Spleen (tissue), 11 donors: Measurements from ENCODE around the gene FAM9C. TPM values are rescaled to one million over a fixed set of nuclear protein-coding genes. Genes with fewer than 3 reads are reported as not detected.
"Not testable (repeated sequence)": the region's sequence is repeated elsewhere in the genome, so short reads cannot be mapped to it uniquely, and the experiment has no call there.

Experiments used
- DNase-seq: peaks from one replicate; pipeline ENCODE4 v3.0.0-alpha.2; 2020
- H3K27ac ChIP-seq, 8 donors: fragments of 200-600 bp; sonication (generic) in 7 of 8; 1 replicate in 4 of 8; 2 replicates in 4 of 8; pipeline versions ENCODE4 v1.5.0 to v1.8.0; 2016 to 2021; ENCODE audit warnings: inconsistent platforms in 4 of 8, mild to moderate bottlenecking in 4 of 8, moderate library complexity in 1 of 8
- H3K27me3 ChIP-seq, 7 donors: fragments of 200-600 bp; sonication (generic) in 6 of 7; replicated peaks in 1 of 7; 1 replicate in 4 of 7; 2 replicates in 3 of 7; pipeline versions ENCODE4 v1.5.0 to v1.8.0; 2016 to 2021; ENCODE audit warnings: inconsistent platforms in 3 of 7, mild to moderate bottlenecking in 1 of 7
- H3K36me3 ChIP-seq, 6 donors: fragments of 200-600 bp; sonication (generic) in 5 of 6; 1 replicate in 4 of 6; 2 replicates in 2 of 6; pipeline versions ENCODE4 v1.5.0 to v1.8.0; 2016 to 2021; ENCODE audit warnings: inconsistent platforms in 2 of 6
- H3K4me1 ChIP-seq, 6 donors: fragments of 200-600 bp; sonication (generic) in 5 of 6; 1 replicate in 3 of 6; 2 replicates in 3 of 6; pipeline versions ENCODE4 v1.5.0 to v1.8.0; 2016 to 2021; ENCODE audit warnings: inconsistent platforms in 3 of 6
- H3K4me3 ChIP-seq, 8 donors: fragments of 200-600 bp; sonication (generic) in 7 of 8; 1 replicate in 4 of 8; 2 replicates in 4 of 8; pipeline versions ENCODE4 v1.5.0 to v1.8.0; 2016 to 2021; ENCODE audit warnings: inconsistent platforms in 4 of 8, mild to moderate bottlenecking in 4 of 8, moderate library complexity in 2 of 8
- H3K9me3 ChIP-seq, 8 donors: fragments of 200-600 bp; sonication (generic) in 7 of 8; 1 replicate in 4 of 8; 2 replicates in 4 of 8; pipeline versions ENCODE4 v1.5.0 to v1.8.0; 2016 to 2021; ENCODE audit warnings: inconsistent platforms in 4 of 8
- POLR2A ChIP-seq, 3 donors: fragments of 450-650 bp; IDR thresholded peaks; one replicate each; pipeline ENCODE4 v1.5.1; 2017; ENCODE audit warnings: antibody characterized with exemption in 3 of 3, mild to moderate bottlenecking in 1 of 3
- POLR2AphosphoS5 ChIP-seq, 3 donors: sonication (generic); formaldehyde crosslinking; IDR thresholded peaks; one replicate each; pipeline ENCODE4 v1.5.1; 2017; ENCODE audit warnings: antibody characterized with exemption in 3 of 3
- WGBS, 5 donors: extraction: QIAGEN DNeasy Blood & Tissue Kit in 3 of 5; methylation state at CpG; one replicate each; pipeline versions ENCODE4 v1.1.5 to v1.1.7; 2013 to 2018; 5-methylcytosine and 5-hydroxymethylcytosine counted together
- intact Hi-C: fragments of 100-400 bp; cut with DNase I; formaldehyde crosslinking; loops from one replicate; pipeline ENCODE4 v1.15.0; 2023; ENCODE audit warnings: low total_unique reads
- polyA plus RNA-seq, 3 donors: library from polyadenylated mRNA; stranded (reverse); fragments of 200-250 nt; gene quantifications; one replicate each; pipeline ENCODE4 v1.2.1, GENCODE V29; 2013
- total RNA-seq, 7 donors: library from RNA; depleted of rRNA in 3 of 7; stranded (reverse); fragments of >200 nt in 3 of 7; fragmentation: NEBNext Ultra II Directional in 4 of 7; extraction: Animal tissue kit (Norgen Biotek cat#: 25700) in 4 of 7; gene quantifications; one replicate each; pipeline versions ENCODE4 v1.1.0 to v1.2.1, GENCODE V29; 2016 to 2021
- TF ChIP-seq, protein P1 (sequence below), 11 experiments: fragments of 200-600 bp in 7 of 11; fragments of 450-650 bp in 4 of 11; sonication (generic) in 4 of 11; IDR thresholded peaks in 8 of 11; conservative IDR thresholded peaks in 3 of 11; 1 replicate in 7 of 11; 2 replicates in 4 of 11; pipeline versions ENCODE4 v1.4.0 to v1.8.0; 2016 to 2021; ENCODE audit warnings: antibody characterized with exemption in 11 of 11, inconsistent platforms in 4 of 11, mild to moderate bottlenecking in 1 of 11
- donor health status: healthy with polysubstance abuse.
- donor health status: DM: no; HTN: no; CAD: no; lungs with moderate emphysema.
- donor health status: DM: no; HTN: no; CAD: no.
- donor health status: Bipolar disorder and iron deficiency.
- donor health status: healthy.
- donor health status: DM: no; HTN: no; CAD: no.
- donor health status: DM: yes; HTN: yes; CAD: no.

FAM9C gene
- total and polyA plus RNA-seq, 10 donors: 0.09 to 56.0 (median 10.5) TPM; not detected in 3

DNA sequence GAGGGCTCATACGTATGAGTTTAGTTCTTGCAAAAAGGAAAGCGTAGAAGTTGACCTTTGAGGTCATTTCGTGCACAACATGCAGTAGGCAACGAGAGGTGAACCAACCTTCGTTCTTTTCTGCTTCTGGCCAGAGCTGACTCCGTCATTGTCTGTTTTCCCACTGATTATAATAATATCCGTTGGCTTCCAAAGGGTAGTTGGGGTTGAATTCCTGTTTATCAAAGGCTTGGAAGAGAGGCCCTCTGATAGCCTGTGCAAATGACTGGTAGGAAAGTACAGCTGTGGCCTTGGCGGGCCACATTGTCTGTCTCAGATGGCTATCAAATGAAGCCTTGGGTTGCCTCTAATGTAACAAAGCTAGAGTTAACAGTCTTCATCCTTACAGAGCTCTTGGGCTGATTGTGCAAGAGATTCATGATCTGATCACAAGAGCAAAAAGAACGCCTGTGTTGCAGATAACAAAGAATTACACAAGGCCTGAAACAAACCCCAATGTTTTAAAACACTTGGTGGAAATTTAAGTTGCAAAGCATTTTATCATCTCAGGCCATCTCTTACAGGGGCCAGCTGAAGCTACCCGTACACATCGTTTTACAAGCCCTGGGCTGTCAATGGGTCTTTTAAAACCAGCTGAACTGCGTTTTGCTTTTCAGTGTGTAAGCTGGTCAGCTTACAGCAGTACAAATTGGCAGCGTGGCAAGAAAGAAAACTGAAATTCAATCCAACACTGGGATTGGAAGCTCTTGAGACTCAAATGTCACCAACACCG is 46.1 kb upstream of the FAM9C start:
- Histone ChIP-seq H3K4me1 (peaks cover 40 to 100% (median 86%) of the 10 kb centered on the region in 6 donors), H3K27ac (peak overlapping the region; percentile 43 to 90 (median 88)), H3K36me3 (no peaks in the 10 kb centered on the region), H3K27me3 (no peaks in the 10 kb centered on the region), H3K4me3 (peak overlapping the region in 1 of 8 donors; percentile 46), H3K9me3 (no peaks in the 10 kb centered on the region)
- no peak for TF ChIP-seq POLR2AphosphoS5 (IDR thresholded peaks at IDR 0.05)
- TF ChIP-seq POLR2A (IDR thresholded peaks at IDR 0.05): no peak
- TF ChIP-seq, protein P1, sequence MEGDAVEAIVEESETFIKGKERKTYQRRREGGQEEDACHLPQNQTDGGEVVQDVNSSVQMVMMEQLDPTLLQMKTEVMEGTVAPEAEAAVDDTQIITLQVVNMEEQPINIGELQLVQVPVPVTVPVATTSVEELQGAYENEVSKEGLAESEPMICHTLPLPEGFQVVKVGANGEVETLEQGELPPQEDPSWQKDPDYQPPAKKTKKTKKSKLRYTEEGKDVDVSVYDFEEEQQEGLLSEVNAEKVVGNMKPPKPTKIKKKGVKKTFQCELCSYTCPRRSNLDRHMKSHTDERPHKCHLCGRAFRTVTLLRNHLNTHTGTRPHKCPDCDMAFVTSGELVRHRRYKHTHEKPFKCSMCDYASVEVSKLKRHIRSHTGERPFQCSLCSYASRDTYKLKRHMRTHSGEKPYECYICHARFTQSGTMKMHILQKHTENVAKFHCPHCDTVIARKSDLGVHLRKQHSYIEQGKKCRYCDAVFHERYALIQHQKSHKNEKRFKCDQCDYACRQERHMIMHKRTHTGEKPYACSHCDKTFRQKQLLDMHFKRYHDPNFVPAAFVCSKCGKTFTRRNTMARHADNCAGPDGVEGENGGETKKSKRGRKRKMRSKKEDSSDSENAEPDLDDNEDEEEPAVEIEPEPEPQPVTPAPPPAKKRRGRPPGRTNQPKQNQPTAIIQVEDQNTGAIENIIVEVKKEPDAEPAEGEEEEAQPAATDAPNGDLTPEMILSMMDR (IDR thresholded peaks at IDR 0.05 in 8 of 11, conservative IDR thresholded peaks at IDR 0.05 in 3 of 11): no peak
- DNase-seq: no peak
- 20 to 61% (median 46%) methylated on average over 12 to 14 of the region's 14 CpGs for WGBS, 5 donors
- intact Hi-C loops: no loop called here

DNA sequence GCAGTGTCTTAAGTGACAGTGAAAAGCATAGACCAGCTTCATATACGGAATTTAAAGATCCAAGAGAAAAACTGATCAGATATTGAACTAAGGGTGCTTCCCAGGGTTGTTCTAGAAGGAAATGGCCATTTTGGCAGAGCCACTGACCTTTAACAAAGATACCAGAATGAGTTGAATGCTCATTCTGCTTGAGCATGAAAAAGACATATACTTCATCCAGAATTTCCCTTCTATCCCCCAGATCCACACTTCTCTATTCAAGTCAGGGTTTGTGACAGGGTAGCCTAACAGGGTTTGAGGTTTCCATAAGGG is 45.6 kb upstream of the FAM9C start:
- Histone ChIP-seq H3K9me3 (no peaks in the 10 kb centered on the region), H3K27ac (peak overlapping the region; percentile 43 to 90 (median 88)), H3K27me3 (no peaks in the 10 kb centered on the region), H3K4me3 (peak overlapping the region in 1 of 8 donors; percentile 46), H3K36me3 (no peaks in the 10 kb centered on the region), H3K4me1 (peaks cover 39 to 100% (median 86%) of the 10 kb centered on the region in 6 donors)
- WGBS, 5 donors: 44 to 71% (median 58%) methylated on average over 1 of the region's 1 CpG
- no peak for DNase-seq
- intact Hi-C loops: no loop called here
- no peak for TF ChIP-seq POLR2A (IDR thresholded peaks at IDR 0.05)
- no peak for TF ChIP-seq POLR2AphosphoS5 (IDR thresholded peaks at IDR 0.05)
- TF ChIP-seq, protein P1 (IDR thresholded peaks at IDR 0.05 in 8 of 11, conservative IDR thresholded peaks at IDR 0.05 in 3 of 11): no peak

DNA sequence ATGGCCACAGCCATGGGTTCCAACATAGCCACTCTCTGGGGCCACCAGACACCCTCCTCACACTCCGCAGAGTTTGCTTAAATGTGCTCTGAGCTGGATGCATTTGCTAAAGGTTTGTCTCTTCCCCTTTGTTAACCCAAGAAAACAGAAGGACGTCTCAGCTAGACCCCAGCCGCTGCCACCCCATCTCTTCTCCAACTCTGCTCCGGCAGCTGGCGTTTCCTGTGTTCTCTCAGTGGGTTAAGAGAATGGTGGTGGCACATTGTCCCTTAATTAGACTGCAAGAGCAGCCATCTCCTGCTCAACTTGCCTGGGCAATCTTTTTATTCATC is 43.7 kb upstream of the FAM9C start:
- Histone ChIP-seq H3K9me3 (no peaks in the 10 kb centered on the region), H3K27me3 (peaks cover 0 to 4% (median 0%) of the 10 kb centered on the region in 7 donors), H3K4me1 (peaks cover 32 to 100% (median 86%) of the 10 kb centered on the region in 6 donors), H3K27ac (peak overlapping the region; percentile 62 to 90 (median 88)), H3K36me3 (no peaks in the 10 kb centered on the region), H3K4me3 (peak overlapping the region in 1 of 8 donors; percentile 55)
- intact Hi-C loops: loop anchor here (10.0 kb wide), 1 partner anchor 103 kb away; no protein-coding TSS in a partner anchor
- TF ChIP-seq POLR2AphosphoS5 (IDR thresholded peaks at IDR 0.05) (no peak), POLR2A (IDR thresholded peaks at IDR 0.05) (no peak)
- TF ChIP-seq, protein P1 (IDR thresholded peaks at IDR 0.05 in 8 of 11, conservative IDR thresholded peaks at IDR 0.05 in 3 of 11): no peak
- DNase-seq: peak; percentile 79
- WGBS, 5 donors: 16 to 62% (median 31%) methylated on average over 4 to 5 of the region's 5 CpGs

DNA sequence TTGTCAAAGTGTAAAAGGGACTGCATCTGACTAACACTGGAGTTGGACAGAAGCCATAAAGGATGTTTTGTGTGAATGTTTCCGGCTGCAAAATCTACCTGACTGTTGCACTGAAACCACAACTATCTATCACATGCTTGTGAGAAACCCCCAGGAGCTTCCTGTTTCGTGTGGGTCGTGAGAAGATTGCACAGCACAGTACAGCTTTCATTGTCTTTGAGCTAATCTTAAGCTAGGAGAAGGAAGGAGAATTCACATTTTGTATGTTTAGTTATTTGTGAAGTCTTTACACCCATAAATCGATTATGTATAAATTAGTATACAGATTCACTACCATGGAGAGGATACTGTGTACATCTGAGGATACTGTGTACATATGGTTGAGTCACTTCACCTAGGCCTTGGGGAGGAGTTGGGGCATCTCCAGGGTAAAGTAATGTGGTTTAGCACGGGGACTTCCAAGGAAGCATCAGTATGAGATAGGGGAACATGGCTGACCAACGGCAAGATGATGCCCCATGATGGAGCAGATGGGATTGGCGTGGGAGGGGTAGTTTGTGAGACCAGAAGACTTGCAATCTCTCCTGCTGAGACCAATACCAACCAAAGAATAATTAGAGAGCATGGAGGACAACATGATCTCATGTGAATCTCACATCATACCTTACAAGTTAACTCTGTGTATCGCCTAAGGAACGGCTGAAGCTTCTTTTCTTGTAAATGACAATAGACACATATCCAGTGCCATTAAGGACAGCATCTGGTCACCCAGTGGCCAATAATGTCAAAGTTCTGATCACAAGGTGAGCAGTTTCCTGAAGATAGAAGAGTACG is 43.1 kb upstream of the FAM9C start:
- intact Hi-C loops: loop anchor here (10.0 kb wide), 1 partner anchor 103 kb away; no protein-coding TSS in a partner anchor
- TF ChIP-seq, protein P1 (IDR thresholded peaks at IDR 0.05 in 8 of 11, conservative IDR thresholded peaks at IDR 0.05 in 3 of 11): no peak
- TF ChIP-seq POLR2A (IDR thresholded peaks at IDR 0.05) (no peak), POLR2AphosphoS5 (IDR thresholded peaks at IDR 0.05) (peak in 1 of 3 donors; percentile 85)
- Histone ChIP-seq H3K27ac (peak overlapping the region; percentile 62 to 90 (median 88)), H3K4me3 (peak overlapping the region in 1 of 8 donors; percentile 55), H3K4me1 (peaks cover 32 to 100% (median 87%) of the 10 kb centered on the region in 6 donors), H3K27me3 (peaks cover 0 to 5% (median 0%) of the 10 kb centered on the region in 7 donors), H3K36me3 (no peaks in the 10 kb centered on the region), H3K9me3 (no peaks in the 10 kb centered on the region)
- 17 to 67% (median 27%) methylated on average over 8 to 10 of the region's 10 CpGs for WGBS, 5 donors
- no peak for DNase-seq

DNA sequence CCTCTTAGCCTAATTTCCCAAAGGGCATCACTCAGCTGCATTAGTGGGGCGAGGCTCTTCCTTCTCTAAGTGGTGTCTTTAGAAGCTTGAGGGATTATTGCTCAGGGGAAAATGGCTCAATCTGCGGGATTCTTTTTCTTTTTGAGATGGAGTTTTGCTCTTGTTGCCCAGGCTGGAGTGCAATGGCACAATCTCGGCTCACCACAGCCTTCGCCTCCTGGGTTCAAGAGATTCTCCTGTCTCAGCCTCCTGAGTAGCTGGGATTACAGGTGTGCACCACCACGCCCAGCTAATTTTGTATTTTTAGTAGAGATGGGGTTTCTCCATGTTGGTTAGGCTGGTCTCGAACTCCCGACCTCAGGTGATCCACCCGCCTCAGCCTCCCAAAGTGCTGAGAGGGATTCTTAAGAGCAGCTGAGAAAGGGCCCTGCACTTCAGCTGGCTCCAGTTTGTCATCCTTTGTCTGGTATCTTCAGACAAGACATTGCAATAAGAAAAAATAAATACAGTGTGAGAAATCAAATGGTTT is 42.4 kb upstream of the FAM9C start:
- DNase-seq, H3K36me3 ChIP-seq, H3K9me3 ChIP-seq, H3K27me3 ChIP-seq: not testable (repeated sequence)
- peaks cover 34 to 100% (median 89%) of the 10 kb centered on the region in 6 donors for H3K4me1 ChIP-seq
- peak overlapping the region in 1 of 8 donors; percentile 55 for H3K4me3 ChIP-seq
- H3K27ac ChIP-seq: peak overlapping the region; percentile 62 to 90 (median 88)
- 27 to 64% (median 56%) methylated on average over 8 of the region's 8 CpGs for WGBS, 5 donors
- intact Hi-C loops: loop anchor here (10.0 kb wide), 1 partner anchor 102 kb away; no protein-coding TSS in a partner anchor
